Activated naive CD8-positive, alpha-beta T cell treated with anti-CD3 and anti-CD28 coated beads, Interleukin-2, amount 10 ng/mL, durations not matched to agents 7 days and 5 days (primary cell): ENCODE results near the gene HECTD4. TPM values are rescaled to one million over a fixed set of nuclear protein-coding genes. Genes with fewer than 3 reads are reported as not detected.
"Not testable (repeated sequence)": the region's sequence is repeated elsewhere in the genome, so short reads cannot be mapped to it uniquely, and the experiment has no call there.

Experiments used
- ATAC-seq: fragments of 150-1000 bp; cut with Tn5 transposase; one replicate; pipeline ENCODE4 v1.10.0; 2021; ENCODE audit warnings: low read depth, moderate library complexity
- POLR2A ChIA-PET: fragments of 350-600 bp; sonication (Branson Sonifier 250); formaldehyde crosslinking; loops from one replicate; lab custom pipeline; 2021; ENCODE audit warnings: antibody characterized with exemption; lab: Charles Lee
- DNase-seq: peaks from one replicate; pipeline ENCODE4 v3.0.0; 2021
- H3K27ac Mint-ChIP-seq: one replicate; pipeline ENCODE4 v1.8.0; 2022; ENCODE audit warnings: mild to moderate bottlenecking, mixed read lengths
- H3K27me3 Mint-ChIP-seq: one replicate; pipeline ENCODE4 v1.8.0; 2022; ENCODE audit warnings: mild to moderate bottlenecking, moderate library complexity, mixed read lengths
- H3K36me3 Mint-ChIP-seq: one replicate; pipeline ENCODE4 v1.8.0; 2021; ENCODE audit warnings: mild to moderate bottlenecking, mixed read lengths
- H3K4me1 Mint-ChIP-seq: one replicate; pipeline ENCODE4 v1.8.0; 2021; ENCODE audit warnings: mixed read lengths
- H3K4me3 Mint-ChIP-seq: one replicate; pipeline ENCODE4 v1.8.0; 2022; ENCODE audit warnings: mild to moderate bottlenecking, moderate library complexity, mixed read lengths
- H3K9me3 Mint-ChIP-seq: one replicate; pipeline ENCODE4 v1.8.0; 2021; ENCODE audit warnings: mixed read lengths
- total RNA-seq, 2 experiments: library from RNA; stranded (reverse); gene quantifications; one replicate each; pipeline ENCODE4 v1.2.3, GENCODE V29; 2021

HECTD4 gene
- total RNA-seq, 2 experiments from 2014 or later, result 45.8 to 47.0 TPM

GRCh38 chr12:112243255-112244110 lies 138.7 kb downstream of the HECTD4 start:
- Mint-ChIP-seq H3K4me3 (no peak overlapping the region), H3K4me1 (peaks cover 4% of the 10 kb centered on the region), H3K36me3 (peaks cover 26% of the 10 kb centered on the region), H3K27ac (no peak overlapping the region), H3K27me3 (no peaks in the 10 kb centered on the region), H3K9me3 (no peaks in the 10 kb centered on the region)
- POLR2A ChIA-PET, result interaction anchor here (0.6 kb wide), 2 partner anchors 16 to 387 kb away, joined by 3 to 4 read pairs; no protein-coding TSS in a partner anchor
- DNase-seq, result no peak
- ATAC-seq, result no peak

GRCh38 chr12:112241176-112241575 lies 141.1 kb downstream of the HECTD4 start:
- no peak overlapping the region for H3K27ac Mint-ChIP-seq
- DNase-seq (no peak), ATAC-seq (no peak)
- no peaks in the 10 kb centered on the region for H3K9me3 Mint-ChIP-seq
- H3K27me3 Mint-ChIP-seq, result no peaks in the 10 kb centered on the region
- POLR2A ChIA-PET, result no interaction called here
- H3K36me3 Mint-ChIP-seq, result peaks cover 26% of the 10 kb centered on the region
- H3K4me3 Mint-ChIP-seq, result no peak overlapping the region
- H3K4me1 Mint-ChIP-seq, result peaks cover 4% of the 10 kb centered on the region

DNA sequence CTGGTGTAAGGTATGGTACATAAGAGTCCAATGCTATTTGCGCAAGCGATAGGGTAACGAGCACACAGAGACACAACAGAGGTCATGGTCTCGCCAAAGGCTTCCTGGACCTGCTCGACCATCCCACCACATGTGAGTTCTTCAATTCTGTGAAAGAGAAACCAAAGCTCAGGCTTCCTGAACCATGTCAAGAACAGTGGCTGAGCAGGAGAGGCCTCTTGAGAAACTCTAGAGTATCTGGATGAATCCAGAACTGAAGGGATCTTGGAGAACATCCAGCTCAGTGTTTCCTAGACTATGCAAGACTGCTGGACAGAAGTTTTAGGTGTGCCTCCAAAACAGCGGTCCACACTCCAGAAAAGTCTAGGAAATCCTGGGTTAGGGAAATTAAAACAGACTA lies 142.3 kb downstream of the HECTD4 start:
- Mint-ChIP-seq H3K9me3 (no peaks in the 10 kb centered on the region), H3K4me3 (no peak overlapping the region), H3K4me1 (peaks cover 4% of the 10 kb centered on the region), H3K27me3 (no peaks in the 10 kb centered on the region), H3K36me3 (peaks cover 31% of the 10 kb centered on the region), H3K27ac (no peak overlapping the region)
- DNase-seq, result no peak
- ATAC-seq, result peak; percentile 36
- POLR2A ChIA-PET, result no interaction called here

DNA sequence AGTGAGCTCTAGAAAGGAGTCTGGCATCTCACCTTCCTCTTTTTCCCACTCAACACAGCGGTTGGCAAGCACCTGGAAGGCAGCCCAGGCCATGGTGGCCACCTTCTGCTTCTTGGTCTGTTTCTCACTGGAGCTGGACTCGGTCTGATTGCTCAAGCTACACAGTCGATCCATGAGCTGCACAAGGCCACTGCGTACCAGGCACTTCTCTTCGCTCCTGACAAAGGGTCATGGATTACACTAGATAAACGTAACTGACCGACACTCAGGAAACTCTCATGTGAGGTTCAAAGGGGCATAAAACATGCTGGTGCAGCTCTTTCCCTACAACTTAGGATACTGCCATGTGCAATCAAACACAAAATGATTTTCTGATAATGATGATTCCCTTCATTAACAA lies 143.2 kb downstream of the HECTD4 start:
- POLR2A ChIA-PET, result interaction anchor here (0.7 kb wide), 1 partner anchor 167 kb away, joined by 4 read pairs; no protein-coding TSS in a partner anchor
- H3K4me1 Mint-ChIP-seq, result peaks cover 4% of the 10 kb centered on the region
- H3K27me3 Mint-ChIP-seq, result no peaks in the 10 kb centered on the region
- H3K4me3 Mint-ChIP-seq, result no peak overlapping the region
- H3K36me3 Mint-ChIP-seq, result peaks cover 28% of the 10 kb centered on the region
- ATAC-seq (no peak), DNase-seq (no peak)
- no peaks in the 10 kb centered on the region for H3K9me3 Mint-ChIP-seq
- no peak overlapping the region for H3K27ac Mint-ChIP-seq

DNA sequence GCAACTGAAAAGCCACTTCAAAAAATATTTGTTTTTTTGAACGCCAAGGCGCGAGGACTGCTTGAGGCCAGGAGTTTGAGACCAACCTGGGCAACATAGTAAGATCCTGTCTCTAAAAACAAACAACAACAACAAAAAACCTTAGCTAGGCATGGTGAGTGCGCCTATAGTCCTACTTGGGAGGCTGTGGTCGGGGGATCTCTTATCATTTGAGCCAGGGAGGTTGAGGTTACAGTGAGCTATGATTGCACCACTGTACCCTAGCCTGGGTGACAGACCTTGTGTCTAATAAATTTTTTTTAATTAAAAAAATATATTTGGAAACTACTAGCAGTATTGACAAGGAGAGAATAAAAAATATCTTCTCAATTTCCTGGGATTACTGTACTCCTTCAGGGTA lies 143.8 kb downstream of the HECTD4 start:
- DNase-seq (no peak), ATAC-seq (no peak)
- Mint-ChIP-seq H3K4me3 (no peak overlapping the region), H3K27me3 (no peaks in the 10 kb centered on the region), H3K9me3 (no peaks in the 10 kb centered on the region), H3K27ac (no peak overlapping the region), H3K36me3 (peaks cover 28% of the 10 kb centered on the region), H3K4me1 (peaks cover 4% of the 10 kb centered on the region)
- POLR2A ChIA-PET, result interaction anchor here (0.7 kb wide), 1 partner anchor 166 kb away, joined by 4 read pairs; no protein-coding TSS in a partner anchor

- Mint-ChIP-seq H3K27ac (no peak overlapping the region), H3K4me1 (peaks cover 4% of the 10 kb centered on the region), H3K9me3 (no peaks in the 10 kb centered on the region), H3K36me3 (peaks cover 28% of the 10 kb centered on the region), H3K27me3 (no peaks in the 10 kb centered on the region), H3K4me3 (no peak overlapping the region)
- ATAC-seq, result no peak
- no peak for DNase-seq
- POLR2A ChIA-PET, result no interaction called here
These were observed 145.4 kb downstream of the HECTD4 start for GRCh38 chr12:112236786-112237185.

DNA sequence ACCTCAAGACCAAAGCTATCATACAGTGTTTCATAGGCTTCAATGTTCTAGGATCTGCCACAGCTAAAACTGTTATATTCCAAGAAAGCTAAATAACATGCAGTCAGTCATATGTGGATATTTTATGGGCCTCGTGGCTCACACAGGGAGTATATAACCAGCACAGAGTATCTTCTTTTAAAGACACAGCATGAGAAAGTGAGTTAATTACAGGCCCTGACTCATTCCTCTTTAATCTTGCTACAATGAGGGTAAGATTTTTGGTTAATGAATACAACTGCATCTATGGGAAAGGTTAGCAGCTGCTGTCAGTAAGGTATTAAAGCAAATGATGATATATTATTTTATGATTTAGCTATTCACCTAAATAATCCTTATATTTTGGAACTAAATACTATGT lies 145.8 kb downstream of the HECTD4 start:
- Mint-ChIP-seq H3K27me3 (no peaks in the 10 kb centered on the region), H3K36me3 (peaks cover 27% of the 10 kb centered on the region), H3K4me1 (peaks cover 4% of the 10 kb centered on the region), H3K27ac (no peak overlapping the region), H3K4me3 (no peak overlapping the region), H3K9me3 (no peaks in the 10 kb centered on the region)
- POLR2A ChIA-PET, result no interaction called here
- ATAC-seq (no peak), DNase-seq (no peak)

DNA sequence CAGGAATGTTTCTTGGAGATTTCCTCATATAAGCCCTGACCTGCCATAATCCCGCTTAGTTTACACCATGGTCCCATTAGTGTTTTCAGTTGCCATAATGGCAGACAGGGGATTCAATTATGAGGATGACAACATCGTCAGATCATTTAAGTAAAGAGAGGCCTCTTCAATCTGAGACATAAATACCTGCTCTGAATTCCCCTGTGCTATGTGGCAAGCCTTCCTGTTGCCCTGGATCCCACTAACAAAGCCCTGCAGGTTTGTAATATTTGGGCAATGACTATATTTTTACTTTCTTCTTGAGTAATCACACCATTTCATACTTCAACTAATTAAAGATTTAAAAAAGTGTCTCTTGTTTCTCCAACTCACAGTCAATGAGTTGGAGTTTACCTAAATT lies 147.9 kb downstream of the HECTD4 start:
- Mint-ChIP-seq H3K27me3 (no peaks in the 10 kb centered on the region), H3K27ac (no peak overlapping the region), H3K9me3 (no peaks in the 10 kb centered on the region), H3K4me1 (no peaks in the 10 kb centered on the region), H3K36me3 (peaks cover 26% of the 10 kb centered on the region), H3K4me3 (no peak overlapping the region)
- no peak for DNase-seq
- POLR2A ChIA-PET, result no interaction called here
- ATAC-seq, result no peak

- Mint-ChIP-seq H3K4me3 (no peak overlapping the region), H3K27ac (no peak overlapping the region), H3K36me3 (peaks cover 24% of the 10 kb centered on the region), H3K4me1 (no peaks in the 10 kb centered on the region), H3K9me3 (no peaks in the 10 kb centered on the region), H3K27me3 (no peaks in the 10 kb centered on the region)
- DNase-seq, result no peak
- no peak for ATAC-seq
- POLR2A ChIA-PET, result interaction anchor here (0.6 kb wide), 2 partner anchors 168 to 261 kb away, joined by 3 to 4 read pairs; no protein-coding TSS in a partner anchor
These were observed 149.0 kb downstream of the HECTD4 start for GRCh38 chr12:112233242-112233641.

DNA sequence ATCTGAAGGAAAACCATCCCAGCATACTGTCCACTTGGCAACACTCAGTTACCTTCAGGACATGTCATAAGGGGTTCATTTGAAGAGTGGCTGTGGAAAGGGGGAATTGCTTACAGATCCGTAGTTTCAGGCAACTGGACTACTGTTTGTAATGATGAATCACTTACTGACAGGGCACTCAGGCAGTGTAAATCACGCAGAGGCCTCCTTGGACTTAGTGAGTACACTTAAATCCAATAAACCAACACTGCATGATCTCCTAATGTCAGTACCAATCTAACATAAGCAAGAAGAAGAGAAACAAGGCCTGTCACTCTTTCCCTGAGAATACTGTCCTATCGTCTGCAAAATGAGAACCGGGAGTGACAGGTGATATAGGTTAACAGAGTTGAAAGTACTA lies 152.1 kb downstream of the HECTD4 start:
- Mint-ChIP-seq H3K4me3 (no peak overlapping the region), H3K27me3 (no peaks in the 10 kb centered on the region), H3K36me3 (peaks cover 23% of the 10 kb centered on the region)

GRCh38 chr12:112226768-112227167 lies 155.5 kb downstream of the HECTD4 start:
- Mint-ChIP-seq H3K27ac (no peak overlapping the region), H3K4me3 (no peak overlapping the region), H3K4me1 (peaks cover 1% of the 10 kb centered on the region), H3K36me3 (peaks cover 16% of the 10 kb centered on the region), H3K9me3 (no peaks in the 10 kb centered on the region), H3K27me3 (no peaks in the 10 kb centered on the region)
- POLR2A ChIA-PET, result no interaction called here
- ATAC-seq (no peak), DNase-seq (no peak)

More for the DNA sequence above, 152.1 kb downstream of the HECTD4 start:
- no peak for DNase-seq
- Mint-ChIP-seq H3K4me1 (peaks cover 1% of the 10 kb centered on the region), H3K9me3 (no peaks in the 10 kb centered on the region), H3K27ac (no peak overlapping the region)
- no peak for ATAC-seq
- POLR2A ChIA-PET, result no interaction called here

DNA sequence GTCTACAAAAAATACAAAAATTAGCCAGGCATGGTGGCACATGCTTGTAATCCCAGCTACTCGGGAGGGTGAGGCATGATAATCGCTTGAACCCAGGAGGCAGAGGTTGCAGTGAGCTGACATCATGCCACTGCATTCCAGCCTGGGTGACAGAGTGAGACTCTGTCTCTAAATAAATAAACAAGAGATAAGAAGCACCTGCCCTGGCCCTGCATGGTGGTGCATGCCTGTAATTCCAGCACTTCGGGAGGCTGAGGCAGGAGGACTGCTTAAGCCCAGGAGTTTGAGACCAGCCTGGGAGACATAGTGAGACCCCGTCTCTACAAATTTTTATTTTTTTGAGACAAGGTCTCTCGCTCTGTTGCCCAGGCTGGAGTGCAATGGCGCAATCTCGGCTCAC lies 161.6 kb downstream of the HECTD4 start:
- H3K27ac Mint-ChIP-seq, H3K36me3 Mint-ChIP-seq, H3K27me3 Mint-ChIP-seq, POLR2A ChIA-PET, ATAC-seq, H3K9me3 Mint-ChIP-seq, H3K4me3 Mint-ChIP-seq, DNase-seq, H3K4me1 Mint-ChIP-seq: not testable (repeated sequence)

- Mint-ChIP-seq H3K4me1 (no peaks in the 10 kb centered on the region), H3K27me3 (no peaks in the 10 kb centered on the region), H3K9me3 (no peaks in the 10 kb centered on the region), H3K27ac (no peak overlapping the region), H3K4me3 (no peak overlapping the region), H3K36me3 (peaks cover 10% of the 10 kb centered on the region)
- no peak for ATAC-seq
- no peak for DNase-seq
- POLR2A ChIA-PET, result no interaction called here
These were observed 163.0 kb downstream of the HECTD4 start for GRCh38 chr12:112219195-112219594.

GRCh38 chr12:112218150-112218549 lies 164.1 kb downstream of the HECTD4 start:
- Mint-ChIP-seq H3K4me3 (no peak overlapping the region), H3K36me3 (peaks cover 10% of the 10 kb centered on the region), H3K4me1 (no peaks in the 10 kb centered on the region), H3K27me3 (no peaks in the 10 kb centered on the region), H3K27ac (no peak overlapping the region), H3K9me3 (no peaks in the 10 kb centered on the region)
- POLR2A ChIA-PET, result no interaction called here
- DNase-seq (no peak), ATAC-seq (no peak)
